GM19395 (cell line): ENCODE results near the gene BCAS3.
"Not testable (repeated sequence)": the region's sequence is repeated elsewhere in the genome, so short reads cannot be mapped to it uniquely, and the experiment has no call there.

ENCODE experiments used
- ATAC-seq: cut with Tn5 transposase; IDR thresholded peaks from one replicate; pipeline ENCODE4 v1.9.1; 2021; ENCODE audit warnings: mild to moderate bottlenecking, moderate library complexity; ENCODE audit not compliant: unreplicated experiment

Gene BCAS3

DNA sequence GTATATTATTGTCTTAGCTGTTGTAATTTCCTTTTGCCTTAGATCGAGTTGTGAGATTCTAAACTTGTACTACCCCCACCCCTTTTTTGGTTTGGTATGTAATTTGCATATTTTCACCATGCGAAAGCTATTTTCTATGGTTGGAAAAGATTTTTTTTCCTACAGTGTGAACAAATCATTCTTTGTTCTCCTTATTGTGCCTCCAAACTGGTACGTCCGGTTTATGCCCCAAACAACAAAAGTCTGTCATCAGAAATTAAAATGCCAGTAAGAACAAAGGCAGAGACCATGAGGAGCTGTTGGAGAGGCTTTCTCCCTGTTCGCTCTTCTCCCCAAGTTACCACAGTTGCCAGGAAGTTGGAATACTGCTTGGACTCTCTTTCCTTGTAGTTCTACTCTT, 66.1 kb downstream of the BCAS3 start:
- no peak for ATAC-seq

GRCh38 chr17:60744355-60744966, 66.8 kb downstream of the BCAS3 start:
- ATAC-seq, result no peak

- ATAC-seq, result no peak
Observed at GRCh38 chr17:60745544-60745943, 67.9 kb downstream of the BCAS3 start.

DNA sequence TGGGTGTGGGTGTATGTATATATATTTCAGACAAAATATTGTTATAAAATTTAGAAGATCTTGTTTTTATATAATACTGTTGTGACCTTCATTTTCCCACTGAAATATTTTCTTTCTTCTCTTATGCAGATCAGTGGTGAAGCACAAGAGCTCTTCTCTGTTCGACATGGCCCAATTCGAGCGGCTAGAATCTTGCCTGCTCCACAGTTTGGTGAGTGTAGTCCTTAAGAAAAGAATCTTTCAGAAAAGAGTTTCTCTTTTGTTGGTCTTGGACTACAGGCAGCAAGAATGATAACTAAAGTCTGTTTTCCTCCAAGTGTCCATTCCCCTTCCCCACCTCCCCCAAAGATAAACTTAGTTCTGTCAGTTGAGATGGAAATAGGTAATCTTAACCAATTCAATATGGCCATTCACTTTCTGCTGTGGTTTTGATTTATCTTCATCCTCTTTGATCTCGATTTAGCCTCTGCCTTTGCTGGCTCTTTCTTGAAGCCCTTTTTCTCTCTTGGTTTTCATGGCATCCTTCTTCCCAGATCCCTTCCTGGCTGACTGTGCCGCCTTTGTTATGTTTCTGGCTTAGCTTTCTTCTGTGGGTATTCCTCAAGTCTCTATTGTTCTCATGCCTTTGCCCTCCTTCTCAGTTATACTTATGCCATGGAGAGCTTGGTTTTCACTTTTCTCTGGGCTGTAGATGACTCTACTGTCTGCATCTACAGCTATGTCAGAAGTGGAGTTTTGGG, 69.6 kb downstream of the BCAS3 start:
- ATAC-seq, result no peak

GRCh38 chr17:60748204-60748603, 70.6 kb downstream of the BCAS3 start:
- ATAC-seq, result no peak

DNA sequence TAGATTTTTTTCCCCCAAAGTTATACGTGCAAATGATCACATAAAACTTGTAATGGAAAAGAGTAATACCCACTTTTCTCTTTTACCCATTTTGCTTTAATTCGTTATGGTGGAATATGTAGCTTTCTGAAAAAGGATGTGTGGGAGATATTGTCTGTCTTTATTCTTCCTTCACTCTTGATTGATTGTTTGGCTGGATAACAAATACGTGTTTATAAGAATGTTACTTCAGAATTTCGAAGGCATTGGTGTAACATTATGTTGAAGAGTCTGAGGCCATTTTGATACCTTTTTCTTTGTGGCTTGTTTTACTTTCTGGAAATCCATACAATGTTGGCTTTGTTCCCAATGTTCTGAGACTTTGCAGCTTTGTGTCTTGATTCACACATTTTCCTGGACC, 71.4 kb downstream of the BCAS3 start:
- ATAC-seq, result no peak

DNA sequence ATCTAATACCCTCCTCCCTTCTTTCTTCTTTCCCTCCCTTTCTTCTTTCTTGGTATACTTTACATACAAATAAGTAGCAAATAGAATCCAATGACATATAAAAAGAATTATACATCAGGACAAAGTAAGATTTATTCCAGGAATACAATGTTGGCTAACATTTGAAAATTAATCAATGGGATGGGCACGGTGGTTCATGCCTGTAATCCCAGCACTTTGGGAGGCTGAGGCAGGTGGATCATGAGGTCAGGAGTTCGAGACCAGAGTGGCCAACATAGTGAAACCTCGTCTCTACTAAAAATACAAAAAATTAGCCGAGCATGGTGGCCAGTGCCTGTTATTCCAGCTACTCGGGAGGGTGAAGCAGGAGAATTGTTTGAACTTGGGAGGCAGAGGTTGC, 72.1 kb downstream of the BCAS3 start:
- no peak for ATAC-seq

DNA sequence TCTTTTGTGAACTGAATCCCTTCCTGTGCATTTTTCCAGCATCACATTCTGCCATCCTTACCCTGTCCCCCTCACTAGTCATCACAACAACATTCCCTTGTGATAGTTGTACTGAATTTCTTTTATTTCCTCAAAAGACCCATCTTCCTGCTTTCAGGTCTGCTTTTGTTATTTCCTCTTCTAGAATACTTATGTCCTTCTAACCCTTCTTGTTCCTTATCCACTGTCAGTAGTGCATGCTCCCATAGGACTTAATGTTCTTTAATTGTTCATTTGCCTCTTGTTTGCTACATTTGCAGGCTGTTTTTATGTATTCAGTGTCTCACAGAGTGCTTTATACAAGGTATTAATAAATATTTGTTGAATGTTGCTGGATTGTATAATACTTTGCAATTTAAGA, 73.0 kb downstream of the BCAS3 start:
- ATAC-seq, result no peak

DNA sequence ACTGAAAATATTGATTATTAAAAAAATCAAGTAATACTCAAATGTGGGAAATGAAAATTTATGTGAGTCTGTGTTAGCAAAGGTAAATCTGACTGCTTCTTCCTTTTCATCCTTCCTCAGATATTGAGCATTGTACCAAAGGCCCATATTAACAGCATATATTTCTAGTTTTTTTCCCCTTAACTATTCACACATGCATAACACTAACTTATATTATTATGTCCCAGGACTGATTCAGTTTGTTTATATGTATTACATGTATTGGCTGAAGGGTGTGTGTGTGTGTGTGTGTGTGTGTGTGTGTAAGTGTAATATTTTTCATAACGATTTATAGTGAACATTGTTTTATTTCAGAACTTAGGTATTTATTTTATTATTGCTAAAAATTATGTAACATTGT, 74.2 kb downstream of the BCAS3 start:
- ATAC-seq, result no peak

- no peak for ATAC-seq
Observed at GRCh38 chr17:60752873-60753577, 75.4 kb downstream of the BCAS3 start.

DNA sequence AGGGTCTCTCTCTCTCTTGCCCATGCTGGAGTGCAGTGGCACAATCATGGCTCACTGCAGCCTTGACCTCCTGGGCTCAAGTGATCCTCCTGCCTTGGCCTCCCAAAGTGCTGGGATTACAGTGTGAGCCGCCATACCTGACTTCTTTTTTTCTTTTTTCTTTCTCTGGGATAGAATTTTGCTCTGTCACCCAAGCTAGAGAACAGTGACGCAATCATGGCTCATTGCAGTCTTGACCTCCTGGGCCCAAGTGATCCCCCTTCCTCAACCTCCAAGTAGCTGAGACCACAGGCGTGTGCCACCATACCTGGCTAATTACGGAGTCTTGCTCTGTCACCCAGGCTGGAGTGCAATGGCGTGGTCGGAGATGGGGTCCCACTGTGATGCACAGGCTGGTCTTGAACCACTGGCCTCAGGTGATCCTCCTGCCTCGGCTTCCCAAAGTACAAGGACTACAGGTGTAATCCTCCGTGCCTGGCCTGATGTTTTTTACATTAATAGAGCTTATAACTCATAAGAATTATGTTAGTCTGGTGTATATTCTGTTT, 76.5 kb downstream of the BCAS3 start:
- no peak for ATAC-seq

GRCh38 chr17:60756798-60757197, 79.1 kb downstream of the BCAS3 start:
- ATAC-seq, result not testable (repeated sequence)

- ATAC-seq, result no peak
Observed at GRCh38 chr17:60757437-60757836, 79.8 kb downstream of the BCAS3 start.

DNA sequence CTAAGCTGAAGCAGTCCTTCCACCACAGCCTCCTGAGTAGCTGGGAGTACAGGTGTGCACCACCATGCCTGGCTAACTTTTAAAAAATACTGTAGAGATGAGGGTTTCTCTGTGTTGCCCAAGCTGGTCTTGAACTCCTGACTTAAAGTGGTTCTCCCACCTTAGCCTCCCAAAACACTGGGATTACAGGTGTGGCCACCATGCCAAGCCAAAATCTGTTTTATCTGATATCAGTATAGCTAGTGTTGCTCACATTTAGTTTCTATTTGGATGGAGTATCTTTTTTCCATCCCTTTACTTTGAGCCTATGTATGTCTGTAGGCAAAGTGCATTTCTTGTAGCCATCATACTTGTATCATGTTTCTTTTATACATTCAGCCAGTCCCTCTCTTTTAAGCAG, 82.1 kb downstream of the BCAS3 start:
- no peak for ATAC-seq

GRCh38 chr17:60761301-60761700, 83.7 kb downstream of the BCAS3 start:
- ATAC-seq, result not testable (repeated sequence)

- ATAC-seq, result no peak
Observed at GRCh38 chr17:60766778-60767190, 89.1 kb downstream of the BCAS3 start.

- no peak for ATAC-seq
Observed at GRCh38 chr17:60767744-60768308, 90.2 kb downstream of the BCAS3 start.

DNA sequence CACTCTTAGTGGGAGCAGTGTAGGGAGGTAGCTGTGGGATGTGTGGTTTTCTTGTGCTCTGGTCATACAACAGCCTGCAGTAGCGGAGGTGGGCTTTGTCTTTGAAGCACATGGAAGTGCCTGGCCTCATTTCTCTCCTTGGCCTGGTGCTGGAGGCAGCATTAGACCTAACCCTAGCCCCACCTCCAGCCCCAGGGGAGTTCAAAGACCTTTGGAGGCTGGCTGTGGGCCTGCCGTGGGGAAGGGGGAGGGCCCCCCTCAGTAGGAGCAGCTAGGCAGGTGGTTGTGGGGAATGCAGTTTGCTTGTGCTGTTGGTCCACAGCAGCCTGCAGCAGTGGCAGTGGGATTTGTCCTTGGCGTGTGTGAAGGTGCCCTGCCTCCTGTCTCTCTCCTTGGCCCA, 91.7 kb downstream of the BCAS3 start:
- no peak for ATAC-seq

GRCh38 chr17:60770946-60771422, 93.3 kb downstream of the BCAS3 start:
- ATAC-seq, result no peak

DNA sequence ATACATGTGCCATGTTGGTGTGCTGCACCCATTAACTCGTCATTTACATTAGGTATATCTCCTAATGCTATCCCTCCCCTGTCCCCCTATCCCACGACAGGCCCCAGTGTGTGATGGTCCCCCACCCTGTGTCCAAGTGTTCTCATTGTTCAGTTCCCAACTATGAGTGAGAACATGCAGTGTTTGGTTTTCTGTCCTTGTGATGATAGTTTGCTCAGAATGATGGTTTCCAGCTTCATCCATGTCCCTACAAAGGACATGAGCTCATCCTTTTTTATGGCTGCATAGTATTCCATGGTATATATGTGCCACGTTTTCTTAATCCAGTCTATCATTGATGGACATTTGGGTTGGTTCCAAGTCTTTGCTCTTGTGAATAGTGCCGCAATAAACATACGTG, 94.0 kb downstream of the BCAS3 start:
- ATAC-seq, result not testable (repeated sequence)

- no peak for ATAC-seq
Observed at GRCh38 chr17:60773552-60773951, 95.9 kb downstream of the BCAS3 start.
